ENCODE measurements around the gene EIF6. TPM values are rescaled to one million over a fixed set of nuclear protein-coding genes. Genes with fewer than 3 reads are reported as not detected.

The EIF6 gene
- total RNA-seq, 1 experiment from 2014 or later: 255 TPM

DNA sequence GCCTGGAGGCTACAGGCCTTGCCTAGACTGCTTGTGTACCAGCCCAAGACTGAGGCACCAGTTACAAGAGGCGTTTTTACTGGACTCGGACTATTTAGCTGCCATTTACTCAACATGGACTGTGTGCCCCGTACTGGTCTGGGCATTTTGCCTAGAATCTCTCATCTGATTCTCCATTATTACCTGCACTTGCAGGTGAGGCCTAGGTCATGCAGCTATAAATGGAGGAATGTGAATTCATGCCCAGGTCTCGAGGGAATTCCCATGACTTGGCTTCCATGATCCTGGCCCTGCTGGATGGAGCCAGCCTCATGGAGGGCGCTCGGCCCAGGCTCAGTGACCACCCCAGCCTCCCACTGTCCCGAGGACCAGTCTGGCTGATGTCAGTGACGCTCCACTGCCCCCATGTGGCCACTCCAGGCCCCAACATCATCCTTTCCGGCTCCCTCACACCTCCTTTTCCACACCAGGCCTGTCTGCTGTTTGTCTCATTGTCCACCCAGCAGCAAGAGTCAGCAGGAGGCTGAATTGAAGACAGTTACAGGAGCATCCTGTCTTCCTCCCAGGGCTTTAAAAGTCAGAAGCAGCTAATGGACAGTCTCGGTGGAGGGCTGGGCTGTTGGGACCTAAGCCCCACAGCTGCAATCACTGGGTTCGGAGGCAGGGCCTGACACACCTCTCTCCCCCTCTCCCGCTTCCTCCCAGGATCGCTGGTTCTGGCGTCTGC lies 15.4 kb downstream of the EIF6 start:
- DNase-seq: peak in 1 of 2 experiments; percentile 66
- POLR2A ChIA-PET (ENCODE audit: unreplicated experiment): interaction anchor here (0.8 kb wide), 1 partner anchor 410 kb away, joined by 16 read pairs; no protein-coding TSS in a partner anchor
- H3K4me2 ChIP-seq: no peak overlapping the region

DNA sequence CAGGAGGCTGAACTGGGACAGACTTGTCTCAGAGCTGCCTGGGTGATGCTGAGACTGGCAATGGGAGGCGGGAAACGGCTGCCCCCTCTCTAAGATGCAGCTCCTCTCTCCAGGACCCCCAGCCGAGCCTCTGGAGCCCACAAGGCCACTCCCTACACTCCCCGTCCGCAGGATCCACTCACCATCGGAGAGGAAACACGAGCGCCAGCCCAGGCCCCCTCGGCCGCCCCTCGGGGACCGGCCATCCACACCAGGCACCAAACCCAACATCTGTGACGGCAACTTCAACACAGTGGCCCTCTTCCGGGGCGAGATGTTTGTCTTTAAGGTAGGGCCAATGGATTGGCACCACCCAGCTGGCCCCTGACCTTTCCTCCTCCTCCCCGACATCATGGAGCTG lies 17.5 kb downstream of the EIF6 start:
- POLR2A ChIA-PET (ENCODE audit: unreplicated experiment): no interaction called here
- BruUV-seq (replicated peaks): no TSS peak

More for the DNA sequence above, 15.4 kb downstream of the EIF6 start:
- Histone ChIP-seq H4K20me1 (ENCODE audit: insufficient read depth) (no peaks in the 10 kb centered on the region), H2AFZ (no peak overlapping the region), H3K79me2 (ENCODE audit: low read depth) (no peaks in the 10 kb centered on the region), H3K36me3 (ENCODE audit: low read depth) (no peaks in the 10 kb centered on the region), H3K4me3 (no peak overlapping the region), H3K4me1 (replicated peaks; ENCODE audit: insufficient read depth) (peaks cover under 1% of the 10 kb centered on the region), H3K9me3 (ENCODE audit: insufficient read depth, low read depth) (no peaks in the 10 kb centered on the region), H3K27me3 (ENCODE audit: insufficient read depth, low read depth) (no peaks in the 10 kb centered on the region), H3F3A (ENCODE audit: insufficient read depth, low read depth) (no peaks in the 10 kb centered on the region), H3K27ac (no peak overlapping the region), H3K9me2 (ENCODE audit: insufficient read depth) (no peaks in the 10 kb centered on the region)
- BruUV-seq (replicated peaks): no TSS peak
- TF ChIP-seq CTCF (conservative IDR thresholded peaks at IDR 0.05): peak; percentile 84
- TF ChIP-seq EZH2 (IDR thresholded peaks at IDR 0.05; ENCODE audit: low read depth): no peak
- intact Hi-C loops (cut with micrococcal nuclease; ENCODE audit: unreplicated experiment): loop anchor here (1.0 to 2.0 kb wide), 4 partner anchors 124 to 434 kb away; no protein-coding TSS in a partner anchor
- CTCF ChIA-PET: interaction anchor here (0.6 to 1.3 kb wide), 4 partner anchors 123 to 433 kb away, joined by 3 to 10 read pairs (median 4); no protein-coding TSS in a partner anchor

DNA sequence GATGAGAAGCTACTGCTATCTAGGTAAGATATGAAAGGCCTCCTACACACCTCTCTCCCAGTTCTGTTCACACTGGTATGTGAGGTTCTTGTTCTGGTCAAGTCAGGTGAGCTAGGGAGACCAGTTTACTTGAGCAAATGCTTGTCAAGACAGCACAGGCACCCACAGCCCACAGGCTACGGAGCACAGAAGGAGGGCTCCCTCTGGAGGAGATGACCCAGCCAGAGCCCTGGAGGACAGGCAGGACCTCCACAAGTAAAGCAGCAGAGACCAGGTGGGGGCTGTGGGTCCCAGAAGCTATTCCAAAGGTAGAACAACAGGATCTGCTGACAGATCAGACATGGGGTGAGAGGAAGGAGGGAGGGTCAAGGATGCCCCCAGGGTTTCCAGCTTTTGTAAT lies 19.8 kb downstream of the EIF6 start:
- Histone ChIP-seq H3K36me3 (ENCODE audit: low read depth) (no peaks in the 10 kb centered on the region), H4K20me1 (ENCODE audit: insufficient read depth) (no peaks in the 10 kb centered on the region), H3K4me3 (no peak overlapping the region), H3K27me3 (ENCODE audit: insufficient read depth, low read depth) (no peaks in the 10 kb centered on the region), H3K27ac (no peak overlapping the region), H3K4me1 (replicated peaks; ENCODE audit: insufficient read depth) (peaks cover 14% of the 10 kb centered on the region), H3K9me2 (ENCODE audit: insufficient read depth) (no peaks in the 10 kb centered on the region), H3F3A (ENCODE audit: insufficient read depth, low read depth) (no peaks in the 10 kb centered on the region; the same call in 1 of the 2 replicates), H3K79me2 (ENCODE audit: low read depth) (no peaks in the 10 kb centered on the region), H3K9me3 (ENCODE audit: insufficient read depth, low read depth) (no peaks in the 10 kb centered on the region), H2AFZ (no peak overlapping the region), H3K4me2 (no peak overlapping the region)
- intact Hi-C loops (cut with micrococcal nuclease; ENCODE audit: unreplicated experiment): no loop called here
- no TSS peak for BruUV-seq (replicated peaks)
- ChIA-PET CTCF (interaction anchor here (0.6 to 1.6 kb wide), 10 partner anchors 19 to 686 kb away, joined by 3 to 9 read pairs (median 4); partner anchors contain the start of gene EIF6), POLR2A (ENCODE audit: unreplicated experiment) (interaction anchor here (0.6 kb wide), 1 partner anchor 14 kb away, joined by 14 read pairs; no protein-coding TSS in a partner anchor)
- peak in 1 of 2 experiments; percentile 44 for DNase-seq
- TF ChIP-seq EZH2 (IDR thresholded peaks at IDR 0.05; ENCODE audit: low read depth): no peak
- TF ChIP-seq CTCF (conservative IDR thresholded peaks at IDR 0.05): no peak; the same call in 1 of the 2 replicates

More for the DNA sequence above, 17.5 kb downstream of the EIF6 start:
- no peak overlapping the region for H2AFZ ChIP-seq
- H3F3A ChIP-seq (ENCODE audit: insufficient read depth, low read depth): no peaks in the 10 kb centered on the region; the same call in 1 of the 2 replicates
- no peak overlapping the region for H3K4me2 ChIP-seq
- H3K27ac ChIP-seq: no peak overlapping the region
- H3K4me1 ChIP-seq (replicated peaks; ENCODE audit: insufficient read depth): peaks cover 14% of the 10 kb centered on the region
- no peak overlapping the region for H3K4me3 ChIP-seq
- CTCF ChIA-PET: interaction anchor here (0.5 to 0.8 kb wide), 2 partner anchors 53 to 171 kb away, joined by 3 to 11 read pairs; no protein-coding TSS in a partner anchor
- no peaks in the 10 kb centered on the region for H3K9me2 ChIP-seq (ENCODE audit: insufficient read depth)
- TF ChIP-seq CTCF (conservative IDR thresholded peaks at IDR 0.05) (no peak), EZH2 (IDR thresholded peaks at IDR 0.05; ENCODE audit: low read depth) (no peak)
- intact Hi-C loops (cut with micrococcal nuclease; ENCODE audit: unreplicated experiment): no loop called here
- no peaks in the 10 kb centered on the region for H3K36me3 ChIP-seq (ENCODE audit: low read depth)
- no peaks in the 10 kb centered on the region for H3K79me2 ChIP-seq (ENCODE audit: low read depth)
- no peaks in the 10 kb centered on the region for H3K9me3 ChIP-seq (ENCODE audit: insufficient read depth, low read depth)
- H4K20me1 ChIP-seq (ENCODE audit: insufficient read depth): no peaks in the 10 kb centered on the region
- H3K27me3 ChIP-seq (ENCODE audit: insufficient read depth, low read depth): no peaks in the 10 kb centered on the region
- DNase-seq: no peak

All from PC-9 (cell line).